Hematopoietic multipotent progenitor cell treated with erythropoietin and hydrocortisone succinate and interleukin-3 and kit ligand, for 17 days (in vitro differentiated cells): Measurements from ENCODE around the gene MEIOC.
"Not testable (repeated sequence)": the region's sequence is repeated elsewhere in the genome, so short reads cannot be mapped to it uniquely, and the experiment has no call there.

Experiments
- DNase-seq: peaks from one replicate; pipeline ENCODE4 v3.0.0-alpha.2; 2015; ENCODE audit warnings: low spot score

The MEIOC gene

GRCh38 chr17:44655983-44656710 lies at the start of gene MEIOC:
MEIOC (plus strand) TSS chr17:44656468; CDS start chr17:44656614, 146 bp downstream.
- DNase-seq = no peak

GRCh38 chr17:44606658-44607057 lies 49.6 kb upstream of the MEIOC start:
- no peak for DNase-seq

- no peak for DNase-seq
Measured at GRCh38 chr17:44607836-44608690, 48.2 kb upstream of the MEIOC start.

- no peak for DNase-seq
Measured at GRCh38 chr17:44608727-44609435, 47.4 kb upstream of the MEIOC start.

GRCh38 chr17:44610331-44610730 lies 45.9 kb upstream of the MEIOC start:
- no peak for DNase-seq

GRCh38 chr17:44610871-44611270 lies 45.4 kb upstream of the MEIOC start:
- DNase-seq = no peak

GRCh38 chr17:44614862-44615261 lies 41.4 kb upstream of the MEIOC start:
- DNase-seq = no peak

GRCh38 chr17:44618652-44619051 lies 37.6 kb upstream of the MEIOC start:
- not testable (repeated sequence) for DNase-seq

GRCh38 chr17:44623070-44623725 lies 33.1 kb upstream of the MEIOC start:
- DNase-seq = no peak

- no peak for DNase-seq
Measured at GRCh38 chr17:44627513-44628242, 28.6 kb upstream of the MEIOC start.

- no peak for DNase-seq
Measured at GRCh38 chr17:44628243-44629188, 27.8 kb upstream of the MEIOC start.

GRCh38 chr17:44629314-44629713 lies 27.0 kb upstream of the MEIOC start:
- no peak for DNase-seq

GRCh38 chr17:44630703-44631102 lies 25.6 kb upstream of the MEIOC start:
- DNase-seq = no peak

GRCh38 chr17:44633998-44634397 lies 22.3 kb upstream of the MEIOC start:
- no peak for DNase-seq

- not testable (repeated sequence) for DNase-seq
Measured at GRCh38 chr17:44634401-44634800, 21.9 kb upstream of the MEIOC start.

GRCh38 chr17:44636562-44636961 lies 19.7 kb upstream of the MEIOC start:
- DNase-seq = no peak

GRCh38 chr17:44637066-44637465 lies 19.2 kb upstream of the MEIOC start:
- no peak for DNase-seq

- no peak for DNase-seq
Measured at GRCh38 chr17:44642834-44643233, 13.4 kb upstream of the MEIOC start.

- DNase-seq = no peak
Measured at GRCh38 chr17:44645341-44645740, 10.9 kb upstream of the MEIOC start.

- DNase-seq = no peak
Measured at GRCh38 chr17:44646280-44646679, 10.0 kb upstream of the MEIOC start.
